DMS114 treated with DMSO at 0.1 percent for 48 hours (cell line): ENCODE results near the gene SBNO2.
"Not testable (repeated sequence)": the region's sequence is repeated elsewhere in the genome, so short reads cannot be mapped to it uniquely, and the experiment has no call there.

Experiments used
- DNase-seq: peaks from one replicate; lab custom pipeline; 2025; ENCODE audit not compliant: unreplicated experiment; lab: John Stamatoyannopoulos, UW

The SBNO2 gene

GRCh38 chr19:1139126-1139525 lies 34.9 kb downstream of the SBNO2 start:
- DNase-seq = no peak

- no peak for DNase-seq
Measured at GRCh38 chr19:1138121-1138520, 35.9 kb downstream of the SBNO2 start.

GRCh38 chr19:1136621-1137317 lies 37.3 kb downstream of the SBNO2 start:
- DNase-seq = no peak

- DNase-seq = no peak
Measured at GRCh38 chr19:1136201-1136600, 37.9 kb downstream of the SBNO2 start.

GRCh38 chr19:1135454-1135853 lies 38.6 kb downstream of the SBNO2 start:
- DNase-seq = no peak

- DNase-seq = no peak
Measured at GRCh38 chr19:1134431-1134830, 39.6 kb downstream of the SBNO2 start.

- no peak for DNase-seq
Measured at GRCh38 chr19:1133471-1133929, 40.6 kb downstream of the SBNO2 start.

GRCh38 chr19:1132552-1133383 lies 41.3 kb downstream of the SBNO2 start:
- DNase-seq = no peak

- no peak for DNase-seq
Measured at GRCh38 chr19:1131718-1132551, 42.1 kb downstream of the SBNO2 start.

GRCh38 chr19:1130771-1131717 lies 43.0 kb downstream of the SBNO2 start:
- DNase-seq = no peak

- no peak for DNase-seq
Measured at GRCh38 chr19:1129535-1129934, 44.5 kb downstream of the SBNO2 start.

- DNase-seq = not testable (repeated sequence)
Measured at GRCh38 chr19:1129084-1129483, 45.0 kb downstream of the SBNO2 start.

- DNase-seq = no peak
Measured at GRCh38 chr19:1128106-1128505, 46.0 kb downstream of the SBNO2 start.

GRCh38 chr19:1126984-1127760 lies 46.9 kb downstream of the SBNO2 start:
- DNase-seq = no peak

GRCh38 chr19:1125601-1126467 lies 48.2 kb downstream of the SBNO2 start:
- no peak for DNase-seq

- no peak for DNase-seq
Measured at GRCh38 chr19:1123885-1124677, 50.0 kb downstream of the SBNO2 start.

GRCh38 chr19:1123381-1123780 lies 50.7 kb downstream of the SBNO2 start:
- DNase-seq = no peak

GRCh38 chr19:1122972-1123363 lies 51.1 kb downstream of the SBNO2 start:
- DNase-seq = no peak
